K562 (cell line): ENCODE data around the gene TTLL9. TPM values are rescaled to one million over a fixed set of nuclear protein-coding genes. Genes with fewer than 3 reads are reported as not detected.

Experiments
- ARHGAP35 ChIP-seq: fragments of 450-650 bp; IDR thresholded peaks from 2 replicates; pipeline ENCODE4 v1.6.1; 2018; ENCODE audit not compliant: partially characterized antibody
- BRF1 ChIP-seq: IDR thresholded peaks from 3 replicates; pipeline ENCODE4 v1.6.1; 2011; ENCODE audit warnings: borderline replicate concordance, mild to moderate bottlenecking; ENCODE audit not compliant: insufficient read length; ENCODE audit errors: extremely low read depth
- CBX1 ChIP-seq: sonication (generic); IDR thresholded peaks from 2 replicates; pipeline ENCODE4 v1.6.1; 2016; ENCODE audit warnings: antibody characterized with exemption, low read depth, mild to moderate bottlenecking
- CBX5 ChIP-seq: IDR thresholded peaks from 2 replicates; pipeline ENCODE4 v1.6.1; 2014; ENCODE audit warnings: low read depth, borderline replicate concordance
- CEBPG ChIP-seq, 3 experiments: fragments of 200-800 bp in 1 of 3; sonication (Bioruptor generic) in 1 of 3; sonication (generic) in 1 of 3; formaldehyde crosslinking in 1 of 3; IDR thresholded peaks in 2 of 3; conservative IDR thresholded peaks in 1 of 3; 2 replicates each; pipeline versions ENCODE4 v1.6.1 to v1.8.0; 2016 to 2022; ENCODE audit warnings: missing compliant biosample characterization in 2 of 3, missing genetic modification characterization in 2 of 3, mild to moderate bottlenecking in 1 of 3, missing genetic modification reagents in 1 of 3
- DNMT1 ChIP-seq: fragments of 450-650 bp; IDR thresholded peaks from 2 replicates; pipeline ENCODE4 v1.6.1; 2016; ENCODE audit warnings: antibody characterized with exemption, mild to moderate bottlenecking
- HNRNPLL ChIP-seq: fragments of 200-400 bp; formaldehyde crosslinking; IDR thresholded peaks from 2 replicates; pipeline ENCODE4 v1.6.1; 2017; ENCODE audit warnings: low read length, low read depth, mild to moderate bottlenecking; ENCODE audit not compliant: poor library complexity, severe bottlenecking
- JUNB ChIP-seq: fragments of 450-650 bp; formaldehyde crosslinking; conservative IDR thresholded peaks from 2 replicates; pipeline ENCODE4 v1.4.0; 2020; ENCODE audit warnings: mild to moderate bottlenecking
- MAFK ChIP-seq: IDR thresholded peaks from 2 replicates; pipeline ENCODE4 v1.6.1; 2011; ENCODE audit warnings: low read length, improper control_type of control experiment
- MXD1 ChIP-seq: fragments of 250-450 bp; sonication (Bioruptor Pico); IDR thresholded peaks from 2 replicates; pipeline ENCODE4 v1.8.0; 2021; ENCODE audit warnings: borderline replicate concordance, mild to moderate bottlenecking, moderate library complexity; ENCODE audit not compliant: poor library complexity, severe bottlenecking
- MYBL2 ChIP-seq, 2 experiments: fragments of 450-650 bp in 1 of 2; sonication (generic) in 1 of 2; formaldehyde crosslinking in 1 of 2; IDR thresholded peaks; 2 replicates each; pipeline versions ENCODE4 v1.6.1 to v1.8.1; 2017 to 2022; ENCODE audit warnings: borderline replicate concordance in 1 of 2, inconsistent platforms in 1 of 2, low read depth in 1 of 2, mild to moderate bottlenecking in 1 of 2, missing genetic modification reagents in 1 of 2, moderate library complexity in 1 of 2
- NEUROD1 ChIP-seq: fragments of 150-350 bp; IDR thresholded peaks from 2 replicates; pipeline ENCODE4 v1.6.1; 2014; ENCODE audit warnings: borderline replicate concordance, low read length, low read depth; ENCODE audit not compliant: partially characterized antibody
- NR0B1 ChIP-seq: fragments of 450-650 bp; IDR thresholded peaks from one replicate; pipeline ENCODE4 v1.6.1; 2018; ENCODE audit warnings: mild to moderate bottlenecking, moderate library complexity; ENCODE audit not compliant: partially characterized antibody
- NUFIP1 ChIP-seq: fragments of 450-650 bp; IDR thresholded peaks from 2 replicates; pipeline ENCODE4 v1.6.1; 2018; ENCODE audit not compliant: partially characterized antibody
- TEAD4 ChIP-seq, 2 experiments: sonication (generic) in 1 of 2; formaldehyde crosslinking in 1 of 2; IDR thresholded peaks; 2 replicates each; pipeline versions ENCODE4 v1.6.1 to v1.8.0; 2012 to 2022; ENCODE audit warnings: borderline replicate concordance in 1 of 2, inconsistent platforms in 1 of 2, low read length in 1 of 2, mild to moderate bottlenecking in 1 of 2, missing genetic modification reagents in 1 of 2
- TFAP4 ChIP-seq: sonication (generic); formaldehyde crosslinking; IDR thresholded peaks from 2 replicates; pipeline ENCODE4 v1.8.0; 2022; ENCODE audit warnings: missing genetic modification reagents, mild to moderate bottlenecking, moderate library complexity, borderline replicate concordance
- TRIM28 ChIP-seq: fragments of 450-650 bp; IDR thresholded peaks from 2 replicates; pipeline ENCODE4 v1.6.1; 2017
- ZBTB49 ChIP-seq: sonication (generic); formaldehyde crosslinking; IDR thresholded peaks from 2 replicates; pipeline ENCODE4 v1.8.0; 2022; ENCODE audit warnings: missing genetic modification reagents, mild to moderate bottlenecking, borderline replicate concordance
- ZNF431 ChIP-seq: sonication (generic); formaldehyde crosslinking; IDR thresholded peaks from 2 replicates; pipeline ENCODE4 v1.8.0; 2022; ENCODE audit warnings: mild to moderate bottlenecking, missing genetic modification reagents
- ZNF584 ChIP-seq: fragments of 200-800 bp; sonication (Bioruptor generic); IDR thresholded peaks from 2 replicates; pipeline ENCODE4 v1.6.1; 2016; ENCODE audit warnings: low read depth, mild to moderate bottlenecking, missing genetic modification characterization, missing compliant biosample characterization
- ZNF766 ChIP-seq: fragments of 200-800 bp; sonication (Bioruptor generic); conservative IDR thresholded peaks from 2 replicates; pipeline ENCODE4 v1.6.1; 2016; ENCODE audit warnings: missing genetic modification characterization, missing compliant biosample characterization
- polyA plus RNA-seq, 8 experiments: library from polyadenylated mRNA; depleted of rRNA in 4 of 8; stranded (reverse) in 5 of 8; unstranded in 3 of 8; fragments of >200 nt; fragmentation: Nextera tagmentation in 2 of 8; fragmentation: Illumina TruSeq in 1 of 8; extraction: Ambion mirVana in 2 of 8; extraction: Trizol in 1 of 8; gene quantifications; 2 replicates each; pipeline versions ENCODE4 v1.2.1 to v1.2.3, GENCODE V29; 2011 to 2014; ENCODE audit warnings: inconsistent platforms in 1 of 8, missing spikeins in 1 of 8
- total RNA-seq, 7 experiments: library from RNA; depleted of rRNA in 6 of 7; stranded (reverse); fragments of >200 nt in 6 of 7; fragmentation: Illumina TruSeq in 2 of 7; extraction: Trizol in 2 of 7; gene quantifications; 2 replicates each; pipeline versions ENCODE4 v1.2.1 to v1.2.3, GENCODE V29; 2011 to 2021; ENCODE audit warnings: low replicate concordance in 1 of 7

Gene TTLL9
- total and polyA plus RNA-seq, 9 of the 15 experiments (the other 6 are each of a cell fraction or from before 2014, with no cell fraction given) = 0.06 to 0.07 TPM; not detected in 7

GRCh38 chr20:31949877-31950646 is 79.6 kb downstream of the TTLL9 start (continued):
- TF ChIP-seq JUNB (CRISPR knock-in tag) (no peak), ARHGAP35 (no peak), TRIM28 (no peak), TFAP4 (CRISPR knock-in tag) (peak; percentile 66), MYBL2 (IDR thresholded peaks at IDR 0.05; ENCODE audit: low read depth) (no peak), MYBL2 (CRISPR knock-in tag; IDR thresholded peaks at IDR 0.05; ENCODE audit: borderline replicate concordance) (no peak), NR0B1 (no peak), DNMT1 (no peak), ZNF584 (CRISPR knock-in tag) (no peak), ZBTB49 (CRISPR knock-in tag) (no peak), MXD1 (CRISPR knock-in tag) (no peak), ZNF431 (CRISPR knock-in tag) (no peak), NUFIP1 (no peak), MAFK (no peak), BRF1 (no peak), CEBPG (CRISPR knock-in tag; IDR thresholded peaks at IDR 0.05) (no peak), CEBPG (tag; conservative IDR thresholded peaks at IDR 0.05 in 1 of 2, IDR thresholded peaks at IDR 0.05 in 1 of 2) (no peak), HNRNPLL (peak; percentile 88), ZNF766 (CRISPR knock-in tag) (no peak), CBX1 (no peak), NEUROD1 (no peak), TEAD4 (IDR thresholded peaks at IDR 0.05; ENCODE audit: low read length) (peak; percentile 94), TEAD4 (CRISPR knock-in tag; IDR thresholded peaks at IDR 0.05; ENCODE audit: borderline replicate concordance) (no peak), CBX5 (no peak)
